Caco-2 (cell line): Measurements from ENCODE around the gene LHX4. TPM values are rescaled to one million over a fixed set of nuclear protein-coding genes. Genes with fewer than 3 reads are reported as not detected.
A peak's percentile ranks its signal among the peaks of the same experiment; 100 is the strongest.

ENCODE experiments used
- BruUV-seq: library from RNA; stranded (reverse); fragments of 400-500 nt; replicated peaks from 2 replicates; lab custom pipeline; 2021; lab: Mats Ljungman, UMichigan
- CTCF ChIA-PET: fragments of 300-600 bp; sonication (Branson Sonifier 250); formaldehyde crosslinking; loops from one replicate; lab custom pipeline; 2022; ENCODE audit warnings: antibody characterized with exemption; lab: Charles Lee
- POLR2A ChIA-PET: fragments of 300-600 bp; sonication (Branson Sonifier 250); formaldehyde crosslinking; loops from one replicate; lab custom pipeline; 2022; ENCODE audit warnings: antibody characterized with exemption; lab: Charles Lee
- DNase-seq, 2 experiments: peaks; one replicate each; pipeline versions ENCODE4 v3.0.0 to v3.0.0-alpha.2; 2020 to 2022
- H3K27me3 ChIP-seq: replicated peaks from 2 replicates; pipeline ENCODE4 v1.6.0; 2011; ENCODE audit warnings: low read length; ENCODE audit not compliant: control insufficient read depth, insufficient read depth
- H3K36me3 ChIP-seq: 2 replicates; pipeline ENCODE4 v1.5.1; 2011; ENCODE audit warnings: low read length; ENCODE audit not compliant: control insufficient read depth, insufficient read depth
- H3K4me1 ChIP-seq: fragments of 250-450 bp; sonication (Bioruptor Pico); 2 replicates; pipeline ENCODE4 v1.5.1; 2020; ENCODE audit warnings: mild to moderate bottlenecking
- H3K4me3 ChIP-seq: 2 replicates; pipeline ENCODE4 v1.5.1; 2011; ENCODE audit warnings: low read depth, mild to moderate bottlenecking, control low read depth, low read length
- H3K9me3 ChIP-seq: fragments of 250-450 bp; sonication (Bioruptor Pico); 2 replicates; pipeline ENCODE4 v1.5.1; 2020; ENCODE audit warnings: mild to moderate bottlenecking, moderate library complexity
- H3K27ac Mint-ChIP-seq: one replicate; pipeline ENCODE4 v1.8.0; 2022; ENCODE audit warnings: mixed read lengths; ENCODE audit not compliant: unreplicated experiment
- H3K27me3 Mint-ChIP-seq: one replicate; pipeline ENCODE4 v1.8.0; 2022; ENCODE audit warnings: mixed read lengths; ENCODE audit not compliant: insufficient read depth, unreplicated experiment
- H3K36me3 Mint-ChIP-seq: one replicate; pipeline ENCODE4 v1.8.0; 2022; ENCODE audit warnings: mild to moderate bottlenecking, mixed read lengths; ENCODE audit not compliant: insufficient read depth, unreplicated experiment
- H3K4me1 Mint-ChIP-seq: one replicate; pipeline ENCODE4 v1.8.0; 2022; ENCODE audit warnings: low read depth, mixed read lengths; ENCODE audit not compliant: unreplicated experiment
- H3K4me3 Mint-ChIP-seq: one replicate; pipeline ENCODE4 v1.8.0; 2022; ENCODE audit warnings: mild to moderate bottlenecking, moderate library complexity, mixed read lengths; ENCODE audit not compliant: unreplicated experiment
- H3K9me3 Mint-ChIP-seq: one replicate; pipeline ENCODE4 v1.8.0; 2022; ENCODE audit warnings: mixed read lengths; ENCODE audit not compliant: unreplicated experiment
- CTCF ChIP-seq, 2 experiments: fragments of 200-600 bp in 1 of 2; IDR thresholded peaks; 1 replicate in 1 of 2; 2 replicates in 1 of 2; pipeline versions ENCODE4 v1.5.1 to v1.8.0; 2011 to 2022; ENCODE audit warnings: antibody characterized with exemption in 1 of 2, control low read depth in 1 of 2, inconsistent platforms in 1 of 2, low read depth in 1 of 2, low read length in 1 of 2, mild to moderate bottlenecking in 1 of 2, moderate library complexity in 1 of 2; ENCODE audit not compliant: insufficient read depth in 1 of 2, severe bottlenecking in 1 of 2, unreplicated experiment in 1 of 2
- intact Hi-C: fragments of 100-400 bp; cut with micrococcal nuclease; formaldehyde crosslinking; loops from one replicate; pipeline ENCODE4 v1.10.0; 2022; ENCODE audit not compliant: unreplicated experiment
- total RNA-seq: library from RNA; stranded (reverse); gene quantifications from 2 replicates; pipeline ENCODE4 v1.2.3, GENCODE V29; 2022

The LHX4 gene
- total RNA-seq, 1 experiment from 2014 or later: 0.16 TPM

GRCh38 chr1:180269645-180270529 is 39.8 kb downstream of the LHX4 start:
- Histone ChIP-seq H3K27me3 (no peaks in the 10 kb centered on the region), H3K4me1 (peaks cover 10% of the 10 kb centered on the region; the same call in 1 of the 2 replicates), H3K9me3 (no peaks in the 10 kb centered on the region), H3K36me3 (no peaks in the 10 kb centered on the region; the same call in 1 of the 2 replicates), H3K4me3 (no peak overlapping the region)
- intact Hi-C loops: no loop called here
- Mint-ChIP-seq H3K4me1 (peaks cover 12% of the 10 kb centered on the region), H3K9me3 (no peaks in the 10 kb centered on the region), H3K4me3 (no peak overlapping the region), H3K36me3 (peaks cover 16% of the 10 kb centered on the region), H3K27me3 (no peaks in the 10 kb centered on the region), H3K27ac (no peak overlapping the region)
- ChIA-PET POLR2A (no interaction called here), CTCF (interaction anchor here (0.6 to 2.6 kb wide), 3 partner anchors 13 to 628 kb away, joined by 4 to 8 read pairs (median 7); no protein-coding TSS in a partner anchor)
- DNase-seq: peak; percentile 44 to 62
- peak; percentile 34 to 58 for TF ChIP-seq CTCF (IDR thresholded peaks at IDR 0.05; ENCODE audit: insufficient read depth in 1 of 2, low read depth in 1 of 2, low read length in 1 of 2, severe bottlenecking in 1 of 2, unreplicated experiment in 1 of 2)
- BruUV-seq: no TSS peak

GRCh38 chr1:180270530-180271271 is 40.6 kb downstream of the LHX4 start:
- CTCF ChIA-PET: interaction anchor here (0.5 to 2.6 kb wide), 4 partner anchors 12 to 627 kb away, joined by 3 to 8 read pairs (median 6); no protein-coding TSS in a partner anchor
- intact Hi-C loops: no loop called here
- Mint-ChIP-seq H3K27me3 (no peaks in the 10 kb centered on the region), H3K4me3 (no peak overlapping the region), H3K36me3 (peaks cover 16% of the 10 kb centered on the region), H3K27ac (peak overlapping the region; percentile 44), H3K9me3 (no peaks in the 10 kb centered on the region), H3K4me1 (peaks cover 12% of the 10 kb centered on the region)
- Histone ChIP-seq H3K4me1 (peaks cover 10% of the 10 kb centered on the region; the same call in 1 of the 2 replicates), H3K27me3 (no peaks in the 10 kb centered on the region), H3K36me3 (no peaks in the 10 kb centered on the region; the same call in none of the 2 replicates), H3K4me3 (no peak overlapping the region), H3K9me3 (no peaks in the 10 kb centered on the region)
- POLR2A ChIA-PET: no interaction called here
- no TSS peak for BruUV-seq
- no peak for TF ChIP-seq CTCF (IDR thresholded peaks at IDR 0.05; ENCODE audit: insufficient read depth in 1 of 2, low read depth in 1 of 2, low read length in 1 of 2, severe bottlenecking in 1 of 2, unreplicated experiment in 1 of 2)
- no peak for DNase-seq
